ENCODE data around the gene AHDC1.

GRCh38 chr1:27593678-27594563, 10.0 kb downstream of the AHDC1 start:
- no peak for TF ChIP-seq EZH2phosphoT487 (IDR thresholded peaks at IDR 0.05; ENCODE audit: insufficient read depth, low read depth)
- no peak for TF ChIP-seq EZH2 (IDR thresholded peaks at IDR 0.05; ENCODE audit: insufficient read depth, poor library complexity, severe bottlenecking)
